ENCODE results near the gene BIN1.

DNA sequence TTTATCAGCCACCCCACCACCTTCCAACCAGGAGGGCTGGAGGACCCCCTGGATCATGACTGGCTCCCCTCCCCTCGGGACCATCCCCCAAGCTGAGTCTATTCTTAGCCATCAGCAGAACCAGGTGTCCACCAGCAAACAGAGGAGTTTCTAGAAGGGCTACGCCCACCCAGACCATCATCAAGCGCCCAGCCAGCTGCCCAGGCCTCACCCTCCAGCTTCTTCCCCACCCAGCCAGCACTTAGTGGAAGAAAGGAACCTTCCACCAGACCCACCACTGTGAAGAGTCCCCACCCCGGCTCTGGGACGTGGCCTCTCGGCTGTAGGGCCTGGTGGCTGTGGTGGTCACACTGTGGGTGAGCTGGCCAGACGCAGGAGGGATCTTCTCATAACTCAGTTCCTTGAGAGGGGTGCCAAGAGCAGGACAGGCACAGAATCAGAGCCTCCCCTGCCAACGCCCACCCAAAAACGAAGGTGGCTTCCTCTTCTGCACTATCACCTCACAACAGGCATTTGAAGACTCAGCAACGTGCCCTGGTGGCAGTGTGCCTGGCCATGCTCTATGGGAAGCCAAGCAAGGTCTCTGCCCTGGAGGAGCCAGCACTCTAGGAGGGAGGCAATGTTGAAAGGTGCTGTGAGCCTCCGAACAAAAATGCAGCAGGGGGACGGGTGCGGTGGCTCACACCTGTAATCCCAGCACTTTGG is 19.0 kb downstream of the BIN1 start:
- TF ChIP-seq EZH2 (IDR thresholded peaks at IDR 0.05) (no peak), POLR2AphosphoS5 (IDR thresholded peaks at IDR 0.05; ENCODE audit: borderline replicate concordance, low read depth, low read length) (no peak), FOXP2 (optimal IDR thresholded peaks at IDR 0.05; ENCODE audit: control extremely low read depth, extremely low read length, insufficient read depth) (no peak)
